HG02884 (cell line): ENCODE data around the gene GCDH.
"Not testable (repeated sequence)": the region's sequence is repeated elsewhere in the genome, so short reads cannot be mapped to it uniquely, and the experiment has no call there.

Source experiments
- ATAC-seq: cut with Tn5 transposase; IDR thresholded peaks from one replicate; pipeline ENCODE4 v1.9.1; 2021; ENCODE audit warnings: mild to moderate bottlenecking, moderate library complexity; ENCODE audit not compliant: unreplicated experiment

Gene GCDH

DNA sequence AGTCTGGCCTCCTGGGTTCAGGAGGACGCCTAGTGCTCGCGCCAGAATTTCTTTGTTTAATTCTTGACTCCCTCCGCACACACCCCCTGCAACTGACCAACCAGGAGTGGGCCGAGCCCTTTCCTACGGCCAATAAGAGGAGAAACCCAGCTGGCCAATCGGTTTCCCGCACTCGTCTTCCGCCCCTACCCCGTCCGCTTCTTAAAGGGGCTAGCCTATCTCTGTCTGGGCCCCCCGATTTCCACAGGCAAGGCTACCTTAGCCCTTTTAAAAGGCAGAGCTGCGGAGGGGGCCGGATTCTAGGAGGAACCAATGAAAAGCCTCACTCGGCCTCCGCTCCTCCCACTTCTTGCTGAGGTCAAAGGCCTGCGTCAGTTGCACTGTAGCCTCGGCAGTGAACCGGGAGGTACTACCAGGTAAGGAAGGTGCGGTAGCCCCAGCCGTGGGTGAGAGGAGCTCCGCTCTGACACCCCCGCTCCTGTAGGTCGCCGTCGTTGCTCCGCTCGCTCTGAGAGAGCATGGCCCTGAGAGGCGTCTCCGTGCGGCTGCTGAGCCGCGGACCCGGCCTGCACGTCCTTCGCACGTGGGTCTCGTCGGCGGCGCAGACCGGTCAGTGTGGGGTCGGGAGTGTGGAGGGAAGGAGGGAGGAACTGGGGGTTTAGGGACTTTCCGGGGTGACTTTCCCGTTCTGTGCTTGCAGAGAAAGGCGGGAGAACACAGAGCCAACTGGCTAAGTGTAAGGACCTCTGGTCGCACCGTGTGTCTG, at the start of gene GCDH:
GCDH (plus strand) TSS at position 374 of the 766 bp plus-strand sequence; CDS start at position 519, 145 bp downstream.
- ATAC-seq, result peak; percentile 97

DNA sequence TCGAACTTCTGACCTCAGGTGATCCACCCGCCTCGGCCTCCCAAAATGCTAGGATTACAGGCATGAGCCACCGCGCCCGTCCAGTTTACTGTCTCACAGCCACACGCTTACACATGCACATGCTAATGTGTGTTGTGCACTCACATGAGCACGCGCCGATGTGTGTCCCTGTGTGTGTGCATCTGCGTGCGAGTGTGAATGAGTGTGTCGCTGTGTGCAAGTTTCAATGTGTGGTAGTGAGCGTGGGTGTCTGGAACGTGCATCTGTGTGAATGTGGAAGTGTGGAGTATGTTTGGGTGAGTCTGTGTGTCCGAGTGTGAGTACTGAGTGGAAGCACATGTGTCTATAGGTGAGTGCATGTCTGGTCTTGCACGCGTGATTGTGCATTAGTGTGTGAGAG, 48.4 kb upstream of the GCDH start:
- no peak for ATAC-seq

DNA sequence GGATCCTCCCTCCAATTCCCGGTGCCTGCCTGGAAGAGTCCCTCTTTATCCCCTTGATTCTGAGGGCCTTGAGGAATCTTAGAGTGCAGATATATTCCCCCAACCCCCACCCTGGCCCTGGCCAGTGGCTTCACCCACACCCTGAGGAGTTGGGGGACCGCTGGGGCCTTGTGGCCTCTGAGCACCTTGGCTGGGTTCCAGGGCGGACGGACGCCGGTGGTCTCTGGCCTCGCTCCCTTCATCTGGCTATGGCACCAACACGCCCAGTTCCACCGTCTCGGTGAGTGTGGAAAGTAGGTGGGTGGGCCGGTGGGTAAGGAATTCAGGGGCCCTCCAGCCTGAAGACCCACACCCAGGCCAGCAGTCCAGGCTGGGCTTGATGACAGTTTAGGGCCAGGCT, 47.6 kb upstream of the GCDH start:
- no peak for ATAC-seq

DNA sequence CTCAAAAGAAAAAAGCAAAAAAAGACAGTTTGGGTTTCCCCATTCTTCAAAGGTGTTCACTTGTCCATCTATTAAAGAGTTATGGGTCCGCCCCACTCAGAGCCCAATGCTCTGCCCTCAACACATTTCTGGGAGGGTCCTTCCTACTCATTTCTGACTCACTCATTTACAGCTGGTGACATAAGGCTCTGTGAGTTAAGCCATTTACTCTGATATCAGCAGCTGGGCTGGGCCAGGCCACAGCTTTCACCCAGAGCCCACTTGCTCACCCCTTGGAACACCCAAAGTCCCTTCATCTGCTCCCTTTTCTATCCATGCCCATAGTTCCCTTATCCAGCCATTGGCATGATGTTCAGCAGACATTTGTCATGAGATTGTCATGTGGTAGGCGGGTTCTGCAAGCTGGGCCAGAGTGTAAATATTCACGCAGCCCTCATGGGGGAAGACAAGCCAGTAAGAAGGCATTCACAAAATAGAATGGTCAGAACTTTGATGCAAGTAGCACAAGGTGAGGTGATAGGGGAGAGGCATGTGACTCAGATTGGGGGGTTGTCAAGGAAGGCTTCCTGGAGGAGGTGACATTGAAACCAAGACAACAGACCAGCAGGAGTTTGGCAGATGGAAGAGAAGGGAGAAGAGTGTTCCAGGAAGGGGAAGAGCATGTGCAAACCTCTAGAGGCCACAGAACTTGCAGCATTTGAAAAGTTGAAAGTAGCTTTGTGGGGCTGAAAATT, 46.8 kb upstream of the GCDH start:
- ATAC-seq, result no peak

DNA sequence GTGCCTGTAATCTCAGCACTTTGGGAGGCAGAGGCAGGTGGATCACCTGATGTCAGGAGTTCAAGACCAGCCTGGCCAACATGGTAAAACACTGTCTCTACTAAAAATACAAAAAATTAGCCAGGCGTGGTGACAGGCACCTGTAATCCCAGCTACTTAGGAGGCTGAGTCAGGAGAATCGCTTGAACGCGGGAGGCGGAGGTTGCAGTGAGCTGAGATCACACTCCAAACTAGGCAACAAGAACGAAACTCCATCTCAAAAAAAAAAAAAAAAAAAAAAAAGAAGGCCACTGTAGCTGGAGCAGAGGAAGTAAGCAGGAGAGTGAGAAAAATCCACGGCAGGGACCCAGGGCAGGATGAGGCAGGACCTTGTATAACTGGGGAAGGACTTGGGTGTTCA, 44.3 kb upstream of the GCDH start:
- not testable (repeated sequence) for ATAC-seq

DNA sequence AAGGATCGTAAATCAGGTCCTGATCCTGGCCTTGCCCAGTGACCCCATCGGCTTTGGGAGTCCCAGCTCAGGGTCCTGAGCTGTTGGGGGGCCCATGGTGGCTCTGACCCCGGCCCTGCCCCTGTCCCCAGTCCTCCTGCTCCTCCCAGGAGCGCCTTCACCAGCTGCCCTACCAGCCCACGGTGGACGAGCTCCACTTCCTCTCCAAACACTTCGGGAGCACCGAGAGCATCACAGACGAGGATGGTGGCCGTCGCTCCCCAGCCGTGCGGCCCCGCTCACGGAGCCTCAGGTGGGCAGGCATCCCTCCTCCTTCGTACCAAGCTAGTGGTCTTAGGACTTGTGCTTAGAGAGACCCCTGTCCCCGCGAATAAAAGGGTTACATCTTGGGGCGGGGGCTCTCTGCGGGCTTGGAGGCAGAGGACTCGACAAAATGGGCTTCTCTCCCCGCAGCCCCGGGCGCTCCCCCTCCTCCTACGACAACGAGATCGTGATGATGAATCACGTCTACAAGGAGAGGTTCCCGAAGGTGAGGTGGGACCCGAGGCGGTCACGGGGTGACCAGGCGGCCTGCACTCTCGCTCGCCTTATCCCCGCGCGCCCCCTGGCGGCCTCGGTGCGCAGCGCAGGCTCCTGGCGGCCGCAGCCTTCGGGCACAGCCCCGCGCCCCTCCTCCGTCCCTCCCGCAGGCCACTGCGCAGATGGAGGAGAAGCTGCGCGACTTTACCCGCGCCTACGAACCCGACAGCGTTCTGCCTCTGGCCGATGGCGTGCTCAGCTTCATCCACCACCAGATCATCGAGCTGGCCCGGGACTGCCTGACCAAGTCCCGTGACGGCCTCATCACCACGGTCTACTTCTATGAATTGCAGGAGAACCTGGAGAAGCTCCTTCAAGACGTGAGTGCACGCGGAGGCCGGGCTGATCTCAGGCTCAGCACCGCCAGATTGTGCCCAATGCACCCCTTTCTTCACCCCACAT, 43.5 kb upstream of the GCDH start:
- ATAC-seq, result no peak

DNA sequence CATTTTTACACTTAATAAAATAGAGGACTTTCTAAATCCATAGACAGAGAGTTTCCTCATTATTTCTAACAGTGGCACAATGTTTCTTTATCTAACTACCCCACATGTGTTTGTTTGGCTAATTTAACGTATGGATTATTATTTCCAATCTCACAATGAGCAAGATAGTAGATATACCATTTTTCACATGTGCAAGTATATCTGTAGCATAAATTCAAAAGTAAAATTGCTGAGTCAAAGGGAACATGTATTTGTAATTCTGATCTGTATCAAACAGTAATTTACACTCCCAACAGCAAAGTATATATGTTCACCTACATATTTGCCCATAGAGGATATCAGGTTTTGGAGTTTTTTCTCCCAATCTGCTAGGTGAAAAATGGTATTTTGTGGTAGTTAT, 34.3 kb upstream of the GCDH start:
- ATAC-seq, result no peak

DNA sequence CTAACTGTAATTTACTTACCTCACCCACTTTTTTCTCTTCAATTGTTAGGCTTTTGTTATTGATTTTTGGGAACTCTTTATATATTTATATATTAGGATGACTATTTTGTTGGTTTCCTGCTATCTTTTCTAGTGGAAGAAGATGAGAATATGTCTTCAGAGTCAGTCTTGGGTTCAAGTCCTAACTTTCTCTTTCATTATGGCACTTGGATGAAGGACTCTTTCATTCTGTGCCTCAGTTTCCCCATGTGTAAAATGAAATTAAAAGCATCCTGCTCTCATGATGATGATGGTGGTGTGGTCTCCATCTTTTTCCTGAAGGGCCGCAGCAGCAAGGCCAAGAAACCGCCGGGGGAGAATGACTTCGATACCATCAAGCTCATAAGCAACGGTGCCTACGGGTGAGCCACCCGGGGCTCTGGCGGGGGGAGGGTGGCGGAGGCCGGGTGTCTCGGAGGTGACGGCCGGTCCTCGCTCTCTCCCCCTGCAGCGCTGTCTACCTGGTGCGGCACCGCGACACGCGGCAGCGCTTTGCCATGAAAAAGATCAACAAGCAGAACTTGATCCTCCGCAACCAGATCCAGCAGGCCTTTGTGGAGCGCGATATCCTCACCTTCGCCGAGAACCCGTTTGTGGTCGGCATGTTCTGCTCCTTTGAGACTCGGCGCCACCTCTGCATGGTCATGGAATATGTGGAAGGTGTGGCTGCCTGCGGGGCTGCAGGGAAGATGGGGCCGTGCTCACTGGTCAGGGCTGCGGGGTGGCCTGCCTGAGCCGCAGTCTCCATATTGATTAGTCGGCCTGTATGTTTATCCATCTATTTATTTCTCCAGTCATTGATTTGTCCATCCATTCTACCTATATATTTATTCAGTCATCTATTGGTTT, 32.7 kb upstream of the GCDH start:
- ATAC-seq, result no peak

DNA sequence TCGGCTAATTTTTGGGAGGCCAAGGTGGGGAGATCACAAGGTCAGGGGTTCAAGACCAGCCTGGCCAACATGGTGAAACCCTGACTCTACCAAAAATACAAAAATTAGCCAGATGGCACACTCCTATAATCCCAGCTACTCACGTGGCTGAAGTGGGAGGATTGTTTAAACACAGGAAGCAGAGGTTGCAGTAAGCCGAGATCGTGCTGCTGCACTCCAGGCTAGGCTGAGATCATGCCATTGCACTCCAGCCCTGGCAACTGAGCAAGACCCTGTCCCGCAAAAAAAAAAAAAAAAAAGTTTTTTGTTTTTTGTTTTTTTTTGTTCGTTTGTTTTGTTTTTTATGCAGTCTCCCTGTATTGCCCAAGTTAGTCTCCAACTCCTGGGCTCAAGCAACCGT, 31.4 kb upstream of the GCDH start:
- no peak for ATAC-seq

DNA sequence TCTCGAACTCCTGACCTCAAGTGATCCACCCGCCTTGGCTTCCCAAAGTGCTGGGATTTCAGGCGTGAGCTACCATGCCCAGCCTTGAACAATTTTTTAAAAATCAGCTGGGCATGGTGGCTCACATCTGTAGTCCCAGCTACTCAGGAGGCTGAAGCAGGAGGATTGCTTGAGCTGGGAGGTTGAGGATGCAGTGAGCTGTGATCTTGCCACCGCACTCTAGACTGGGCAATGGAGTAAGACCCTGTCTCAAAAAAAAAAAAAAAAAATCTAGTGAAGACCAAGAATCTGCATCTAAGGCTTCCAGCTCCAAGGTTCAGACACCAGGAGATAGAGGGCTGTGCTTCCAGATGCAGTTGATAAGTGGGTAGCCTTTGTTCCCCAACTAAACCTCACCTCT, 26.8 kb upstream of the GCDH start:
- no peak for ATAC-seq

DNA sequence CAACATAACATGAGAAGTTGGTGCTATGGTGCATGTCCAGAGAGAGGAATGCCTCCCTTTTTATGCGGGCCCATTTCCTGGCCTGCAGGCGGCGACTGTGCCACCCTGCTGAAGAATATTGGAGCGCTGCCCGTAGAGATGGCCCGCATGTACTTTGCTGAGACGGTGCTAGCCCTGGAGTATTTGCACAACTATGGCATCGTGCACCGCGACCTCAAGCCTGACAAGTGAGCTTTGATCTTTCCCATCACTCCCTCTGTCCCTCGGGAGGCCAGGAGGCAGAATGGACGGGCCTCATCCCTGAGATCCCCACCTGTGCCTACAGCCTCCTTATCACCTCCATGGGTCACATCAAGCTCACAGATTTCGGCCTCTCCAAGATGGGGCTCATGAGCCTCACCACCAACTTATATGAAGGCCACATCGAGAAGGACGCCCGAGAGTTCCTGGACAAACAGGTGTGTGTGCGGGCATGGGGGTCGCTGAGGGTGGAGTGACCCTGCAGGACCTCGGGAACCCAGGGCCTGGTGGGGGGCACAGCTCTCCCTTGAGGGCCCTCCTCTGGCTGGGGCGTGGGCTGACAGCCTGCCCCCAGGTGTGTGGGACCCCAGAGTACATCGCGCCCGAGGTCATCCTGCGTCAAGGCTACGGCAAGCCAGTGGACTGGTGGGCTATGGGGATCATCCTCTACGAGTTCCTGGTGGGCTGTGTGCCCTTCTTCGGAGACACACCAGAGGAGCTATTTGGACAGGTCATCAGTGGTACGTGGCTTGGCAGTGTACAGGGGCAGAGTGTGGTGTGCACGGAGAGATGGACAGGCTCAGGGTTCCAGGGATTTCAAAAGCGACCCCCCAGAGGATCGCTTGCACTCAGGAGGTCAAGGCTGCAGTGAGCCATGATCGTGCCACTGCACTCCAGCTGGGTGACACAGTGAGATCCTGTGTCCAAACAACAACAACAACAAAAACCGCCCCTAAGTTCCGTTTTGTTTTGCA, 25.9 kb upstream of the GCDH start:
- no peak for ATAC-seq

DNA sequence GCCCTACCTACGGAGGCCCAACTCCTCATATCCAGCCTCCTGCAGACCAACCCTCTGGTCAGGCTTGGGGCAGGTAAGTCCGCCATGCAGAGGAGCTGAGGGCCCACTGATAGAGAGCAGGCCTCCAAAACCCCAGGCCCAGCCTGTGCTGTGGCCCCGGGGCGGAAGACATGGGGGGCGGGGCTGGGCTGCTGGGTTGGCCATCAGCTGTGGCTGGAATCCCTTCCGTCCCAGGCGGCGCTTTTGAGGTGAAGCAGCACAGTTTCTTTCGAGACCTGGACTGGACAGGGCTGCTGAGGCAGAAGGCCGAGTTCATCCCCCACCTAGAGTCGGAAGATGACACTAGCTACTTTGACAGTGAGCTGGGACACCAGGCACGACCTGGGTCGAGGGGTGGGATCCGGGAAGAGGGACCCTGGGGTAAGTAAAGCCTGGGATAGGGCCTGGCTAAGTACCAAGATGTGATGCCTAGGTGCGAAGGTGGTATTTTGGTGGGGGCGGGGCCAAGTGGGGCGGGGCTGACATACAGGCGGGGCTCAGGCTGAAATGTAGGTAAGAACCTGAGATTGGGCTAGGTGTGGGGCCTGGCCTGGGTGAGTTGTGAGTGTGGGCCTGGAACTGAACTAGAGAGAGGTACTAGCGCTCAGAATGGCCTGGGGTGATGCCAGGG, 25.1 kb upstream of the GCDH start:
- no peak for ATAC-seq

DNA sequence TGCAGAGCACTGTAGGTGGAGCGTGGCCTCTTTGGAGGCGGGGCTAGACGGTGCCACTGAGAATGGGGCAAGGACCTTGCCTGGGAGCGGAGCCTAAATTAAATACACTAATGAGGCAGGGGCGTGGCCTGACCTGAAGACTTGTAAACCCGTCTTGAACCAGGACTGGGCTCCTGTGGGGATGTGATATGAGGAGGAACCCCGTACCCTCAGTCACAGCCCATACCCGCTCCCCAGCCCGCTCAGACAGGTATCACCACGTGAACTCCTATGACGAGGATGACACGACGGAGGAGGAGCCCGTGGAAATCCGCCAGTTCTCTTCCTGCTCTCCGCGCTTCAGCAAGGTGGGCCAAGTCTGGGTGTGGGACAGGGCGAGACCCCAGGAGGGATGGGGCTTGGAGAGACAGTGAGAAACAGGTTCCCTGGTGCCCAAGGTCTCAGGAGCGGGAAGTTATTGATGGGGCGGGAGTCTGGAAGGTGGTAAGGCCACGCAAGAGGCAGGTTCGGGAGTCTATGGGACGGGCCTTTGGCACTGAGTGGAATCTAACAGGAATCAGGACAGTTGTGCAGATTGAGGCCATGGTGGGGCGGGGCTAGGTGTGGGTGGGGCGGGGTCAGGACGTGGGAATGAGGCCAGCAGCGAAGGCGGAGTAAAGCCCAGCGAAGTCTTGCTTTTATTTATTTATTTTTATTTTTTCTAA, 24.4 kb upstream of the GCDH start:
- ATAC-seq, result no peak

DNA sequence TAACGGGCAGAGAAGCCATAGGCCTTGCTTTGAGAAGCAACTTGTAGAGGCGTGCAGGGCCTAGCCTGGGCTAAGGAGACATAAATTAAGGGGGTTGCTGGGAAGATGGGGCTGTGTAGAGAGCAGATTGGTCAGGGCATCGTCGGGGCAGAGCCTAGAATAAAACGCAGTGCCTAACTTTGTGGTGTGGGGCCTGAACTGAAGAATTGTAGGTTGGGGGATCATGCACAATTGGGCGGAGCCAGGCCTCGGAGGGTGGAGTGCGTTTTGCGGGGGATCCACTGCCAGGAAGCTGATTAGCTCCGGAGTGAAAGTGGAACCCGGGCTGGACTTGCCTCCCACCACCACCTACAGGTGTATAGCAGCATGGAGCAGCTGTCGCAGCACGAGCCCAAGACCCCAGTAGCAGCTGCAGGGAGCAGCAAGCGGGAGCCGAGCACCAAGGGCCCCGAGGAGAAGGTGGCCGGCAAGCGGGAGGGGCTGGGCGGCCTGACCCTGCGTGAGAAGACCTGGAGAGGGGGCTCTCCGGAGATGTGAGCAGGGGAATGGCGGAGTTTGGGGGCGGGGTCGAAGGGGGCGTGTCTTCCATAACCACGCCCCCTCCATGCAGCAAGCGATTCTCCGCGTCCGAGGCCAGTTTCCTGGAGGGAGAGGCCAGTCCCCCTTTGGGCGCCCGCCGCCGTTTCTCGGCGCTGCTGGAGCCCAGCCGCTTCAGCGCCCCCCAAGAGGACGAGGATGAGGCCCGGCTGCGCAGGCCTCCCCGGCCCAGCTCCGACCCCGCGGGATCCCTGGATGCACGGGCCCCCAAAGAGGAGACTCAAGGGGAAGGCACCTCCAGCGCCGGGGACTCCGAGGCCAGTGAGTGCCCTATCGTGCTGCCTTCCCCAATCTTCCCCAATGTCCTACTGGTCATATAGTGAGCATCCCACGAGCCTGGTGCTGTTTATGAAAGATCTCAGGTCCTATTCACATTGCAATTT, 23.6 kb upstream of the GCDH start:
- no peak for ATAC-seq

DNA sequence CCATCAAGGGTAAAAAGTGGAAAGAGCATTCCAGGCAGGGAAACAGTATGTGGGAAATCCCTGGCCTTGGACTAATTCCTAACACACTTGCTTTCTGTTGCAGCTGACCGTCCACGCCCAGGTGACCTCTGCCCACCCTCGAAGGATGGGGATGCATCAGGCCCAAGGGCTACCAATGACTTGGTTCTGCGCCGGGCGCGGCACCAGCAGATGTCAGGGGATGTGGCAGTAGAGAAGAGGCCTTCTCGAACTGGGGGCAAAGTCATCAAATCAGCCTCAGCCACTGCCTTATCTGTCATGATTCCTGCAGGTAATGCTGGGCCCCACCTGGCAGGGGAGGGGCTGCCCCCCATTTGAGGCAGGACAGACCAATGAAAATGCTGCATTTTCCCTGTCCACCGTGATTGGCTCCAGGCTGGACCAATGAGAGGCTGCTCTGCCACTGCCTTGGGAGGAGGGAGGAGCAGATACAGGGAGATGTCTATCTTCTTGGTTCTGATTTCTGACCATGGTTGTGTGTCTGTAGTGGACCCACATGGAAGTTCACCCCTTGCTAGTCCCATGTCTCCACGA, 22.3 kb upstream of the GCDH start:
- ATAC-seq, result no peak

DNA sequence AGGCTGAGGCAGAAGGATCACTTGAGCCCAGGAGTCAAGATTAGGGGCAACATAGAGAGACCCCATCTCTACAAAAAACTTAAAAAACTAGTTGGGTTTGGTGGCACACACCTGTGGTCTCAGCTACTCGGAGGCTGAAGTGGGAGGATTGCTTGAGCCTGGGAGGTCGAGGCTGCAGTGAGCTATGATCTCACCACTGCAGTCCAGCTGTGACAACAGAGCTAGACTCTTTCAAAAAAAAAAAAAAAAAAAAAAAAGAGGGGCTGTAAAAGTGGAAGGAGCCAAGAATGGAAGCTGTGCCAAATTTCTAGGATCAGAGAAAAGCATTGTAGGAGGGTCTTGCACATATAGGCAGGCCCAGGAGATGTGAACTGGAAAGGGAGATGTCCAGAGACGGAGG, 19.3 kb upstream of the GCDH start:
- ATAC-seq, result no peak
